A549 (cell line): ENCODE data around the gene TMEM87B.

ENCODE experiments used
- EP300 ChIP-seq, 2 experiments: fragments of >200 bp; sonication (Bioruptor Twin); formaldehyde crosslinking; IDR thresholded peaks; 2 replicates in 1 of 2; 3 replicates in 1 of 2; pipeline ENCODE4 v1.6.1; 2016 to 2017
- HOXB5 ChIP-seq: fragments of 250-450 bp; sonication (Bioruptor Pico); IDR thresholded peaks from 2 replicates; pipeline ENCODE4 v1.5.0; 2020; ENCODE audit warnings: mild to moderate bottlenecking, moderate library complexity
- KDM1A ChIP-seq: fragments of 200-600 bp; sonication (generic); IDR thresholded peaks from 2 replicates; pipeline ENCODE4 v1.6.1; 2016; ENCODE audit warnings: low read depth, mild to moderate bottlenecking
- MAZ ChIP-seq: fragments of 150-350 bp; IDR thresholded peaks from 2 replicates; pipeline ENCODE4 v1.6.1; 2014; ENCODE audit warnings: antibody characterized with exemption, low read depth, low read length, borderline replicate concordance
- NFE2L2 ChIP-seq: fragments of 150-350 bp; conservative IDR thresholded peaks from 2 replicates; pipeline ENCODE4 v1.6.1; 2014; ENCODE audit warnings: low read length
- POLR2A ChIP-seq: IDR thresholded peaks from 2 replicates; pipeline ENCODE4 v1.6.1; 2012; ENCODE audit warnings: mild to moderate bottlenecking, low read length
- RFX5 ChIP-seq: fragments of 450-650 bp; IDR thresholded peaks from 2 replicates; pipeline ENCODE4 v1.7.1; 2014; ENCODE audit warnings: antibody characterized with exemption, mild to moderate bottlenecking, moderate library complexity
- TF ChIP-seq, protein P1 (sequence below): fragments of >200 bp; sonication (Bioruptor Twin); formaldehyde crosslinking; IDR thresholded peaks from 3 replicates; pipeline ENCODE4 v1.5.1; 2016
- TF ChIP-seq, protein P2 (sequence below): IDR thresholded peaks from 2 replicates; pipeline ENCODE4 v1.6.1; 2012
- TF ChIP-seq, protein P3 (sequence below): fragments of 200-600 bp; sonication (generic); IDR thresholded peaks from 2 replicates; pipeline ENCODE4 v1.6.1; 2016; ENCODE audit warnings: antibody characterized with exemption, mild to moderate bottlenecking, moderate library complexity

DNA sequence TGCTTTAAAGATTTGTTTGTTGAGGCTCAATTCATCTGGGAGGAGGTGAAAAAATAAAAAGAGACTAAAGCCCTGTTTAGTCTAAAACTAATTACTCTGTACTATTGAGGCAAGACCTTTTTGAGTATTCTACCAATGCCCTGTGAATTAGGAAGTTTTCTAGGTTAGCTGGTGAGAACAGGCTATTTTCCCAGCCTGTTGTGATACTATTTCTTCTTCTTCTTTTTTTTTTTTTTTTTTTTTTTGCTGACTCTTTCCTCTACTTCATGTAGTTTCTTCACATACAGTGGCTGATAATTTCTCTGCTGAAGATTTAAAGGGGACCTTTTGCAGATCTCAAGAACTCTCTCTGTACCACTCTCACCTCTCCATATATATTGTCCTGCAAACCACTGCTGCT lies 8.8 kb upstream of the TMEM87B start:
- no peak for TF ChIP-seq KDM1A
- no peak for TF ChIP-seq POLR2A
- TF ChIP-seq, protein P1, sequence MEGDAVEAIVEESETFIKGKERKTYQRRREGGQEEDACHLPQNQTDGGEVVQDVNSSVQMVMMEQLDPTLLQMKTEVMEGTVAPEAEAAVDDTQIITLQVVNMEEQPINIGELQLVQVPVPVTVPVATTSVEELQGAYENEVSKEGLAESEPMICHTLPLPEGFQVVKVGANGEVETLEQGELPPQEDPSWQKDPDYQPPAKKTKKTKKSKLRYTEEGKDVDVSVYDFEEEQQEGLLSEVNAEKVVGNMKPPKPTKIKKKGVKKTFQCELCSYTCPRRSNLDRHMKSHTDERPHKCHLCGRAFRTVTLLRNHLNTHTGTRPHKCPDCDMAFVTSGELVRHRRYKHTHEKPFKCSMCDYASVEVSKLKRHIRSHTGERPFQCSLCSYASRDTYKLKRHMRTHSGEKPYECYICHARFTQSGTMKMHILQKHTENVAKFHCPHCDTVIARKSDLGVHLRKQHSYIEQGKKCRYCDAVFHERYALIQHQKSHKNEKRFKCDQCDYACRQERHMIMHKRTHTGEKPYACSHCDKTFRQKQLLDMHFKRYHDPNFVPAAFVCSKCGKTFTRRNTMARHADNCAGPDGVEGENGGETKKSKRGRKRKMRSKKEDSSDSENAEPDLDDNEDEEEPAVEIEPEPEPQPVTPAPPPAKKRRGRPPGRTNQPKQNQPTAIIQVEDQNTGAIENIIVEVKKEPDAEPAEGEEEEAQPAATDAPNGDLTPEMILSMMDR = no peak
- TF ChIP-seq MAZ = no peak
- TF ChIP-seq, protein P2, sequence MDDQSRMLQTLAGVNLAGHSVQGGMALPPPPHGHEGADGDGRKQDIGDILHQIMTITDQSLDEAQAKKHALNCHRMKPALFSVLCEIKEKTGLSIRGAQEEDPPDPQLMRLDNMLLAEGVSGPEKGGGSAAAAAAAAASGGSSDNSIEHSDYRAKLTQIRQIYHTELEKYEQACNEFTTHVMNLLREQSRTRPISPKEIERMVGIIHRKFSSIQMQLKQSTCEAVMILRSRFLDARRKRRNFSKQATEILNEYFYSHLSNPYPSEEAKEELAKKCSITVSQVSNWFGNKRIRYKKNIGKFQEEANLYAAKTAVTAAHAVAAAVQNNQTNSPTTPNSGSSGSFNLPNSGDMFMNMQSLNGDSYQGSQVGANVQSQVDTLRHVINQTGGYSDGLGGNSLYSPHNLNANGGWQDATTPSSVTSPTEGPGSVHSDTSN = no peak
- TF ChIP-seq, protein P3, sequence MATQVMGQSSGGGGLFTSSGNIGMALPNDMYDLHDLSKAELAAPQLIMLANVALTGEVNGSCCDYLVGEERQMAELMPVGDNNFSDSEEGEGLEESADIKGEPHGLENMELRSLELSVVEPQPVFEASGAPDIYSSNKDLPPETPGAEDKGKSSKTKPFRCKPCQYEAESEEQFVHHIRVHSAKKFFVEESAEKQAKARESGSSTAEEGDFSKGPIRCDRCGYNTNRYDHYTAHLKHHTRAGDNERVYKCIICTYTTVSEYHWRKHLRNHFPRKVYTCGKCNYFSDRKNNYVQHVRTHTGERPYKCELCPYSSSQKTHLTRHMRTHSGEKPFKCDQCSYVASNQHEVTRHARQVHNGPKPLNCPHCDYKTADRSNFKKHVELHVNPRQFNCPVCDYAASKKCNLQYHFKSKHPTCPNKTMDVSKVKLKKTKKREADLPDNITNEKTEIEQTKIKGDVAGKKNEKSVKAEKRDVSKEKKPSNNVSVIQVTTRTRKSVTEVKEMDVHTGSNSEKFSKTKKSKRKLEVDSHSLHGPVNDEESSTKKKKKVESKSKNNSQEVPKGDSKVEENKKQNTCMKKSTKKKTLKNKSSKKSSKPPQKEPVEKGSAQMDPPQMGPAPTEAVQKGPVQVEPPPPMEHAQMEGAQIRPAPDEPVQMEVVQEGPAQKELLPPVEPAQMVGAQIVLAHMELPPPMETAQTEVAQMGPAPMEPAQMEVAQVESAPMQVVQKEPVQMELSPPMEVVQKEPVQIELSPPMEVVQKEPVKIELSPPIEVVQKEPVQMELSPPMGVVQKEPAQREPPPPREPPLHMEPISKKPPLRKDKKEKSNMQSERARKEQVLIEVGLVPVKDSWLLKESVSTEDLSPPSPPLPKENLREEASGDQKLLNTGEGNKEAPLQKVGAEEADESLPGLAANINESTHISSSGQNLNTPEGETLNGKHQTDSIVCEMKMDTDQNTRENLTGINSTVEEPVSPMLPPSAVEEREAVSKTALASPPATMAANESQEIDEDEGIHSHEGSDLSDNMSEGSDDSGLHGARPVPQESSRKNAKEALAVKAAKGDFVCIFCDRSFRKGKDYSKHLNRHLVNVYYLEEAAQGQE = no peak
- TF ChIP-seq RFX5 = no peak
- no peak for TF ChIP-seq HOXB5
- no peak for TF ChIP-seq NFE2L2
- TF ChIP-seq EP300 (IDR thresholded peaks at IDR 0.05) = no peak
